ENCODE results near the gene PPFIA2.

PPFIA2 gene

GRCh38 chr12:81542065-81543010, 216.8 kb downstream of the PPFIA2 start:
- no peak for DNase-seq

- DNase-seq = no peak
Measured at GRCh38 chr12:81541121-81541520, 218.0 kb downstream of the PPFIA2 start.

GRCh38 chr12:81539279-81539678, 219.9 kb downstream of the PPFIA2 start:
- no peak for DNase-seq

GRCh38 chr12:81533054-81533453, 226.1 kb downstream of the PPFIA2 start:
- DNase-seq = no peak

GRCh38 chr12:81530352-81530751, 228.8 kb downstream of the PPFIA2 start:
- no peak for DNase-seq

GRCh38 chr12:81520064-81520945, 238.8 kb downstream of the PPFIA2 start:
- no peak for DNase-seq

- no peak for DNase-seq
Measured at GRCh38 chr12:81518638-81519037, 240.5 kb downstream of the PPFIA2 start.

- no peak for DNase-seq
Measured at GRCh38 chr12:81517296-81517695, 241.9 kb downstream of the PPFIA2 start.

GRCh38 chr12:81502912-81503695, 256.0 kb downstream of the PPFIA2 start:
- no peak for DNase-seq

GRCh38 chr12:81500788-81501187, 258.4 kb downstream of the PPFIA2 start:
- DNase-seq = no peak

GRCh38 chr12:81499809-81500208, 259.3 kb downstream of the PPFIA2 start:
- DNase-seq = no peak

GRCh38 chr12:81492131-81492720, 266.9 kb downstream of the PPFIA2 start:
- no peak for DNase-seq

- no peak for DNase-seq
Measured at GRCh38 chr12:81472934-81473333, 286.2 kb downstream of the PPFIA2 start.

- DNase-seq = no peak
Measured at GRCh38 chr12:81470923-81471322, 288.2 kb downstream of the PPFIA2 start.

- DNase-seq = no peak
Measured at GRCh38 chr12:81468206-81468605, 290.9 kb downstream of the PPFIA2 start.

- DNase-seq = no peak
Measured at GRCh38 chr12:81465876-81466275, 293.3 kb downstream of the PPFIA2 start.

- no peak for DNase-seq
Measured at GRCh38 chr12:81465191-81465590, 294.0 kb downstream of the PPFIA2 start.

GRCh38 chr12:81461163-81461562, 298.0 kb downstream of the PPFIA2 start:
- DNase-seq = no peak

GRCh38 chr12:81450920-81451739, 308.0 kb downstream of the PPFIA2 start:
- no peak for DNase-seq

- DNase-seq = no peak
Measured at GRCh38 chr12:81441629-81442028, 317.5 kb downstream of the PPFIA2 start.

GRCh38 chr12:81440001-81440400, 319.1 kb downstream of the PPFIA2 start:
- DNase-seq = no peak

- no peak for DNase-seq
Measured at GRCh38 chr12:81439344-81439743, 319.8 kb downstream of the PPFIA2 start.
